ENCODE measurements around the gene PLK1. TPM values are rescaled to one million over a fixed set of nuclear protein-coding genes. Genes with fewer than 3 reads are reported as not detected.

Gene PLK1
- total and polyA plus RNA-seq, 2 of the 13 experiments (the other 11 are each of a cell fraction or from before 2014, with no cell fraction given), result 71.5 to 76.3 TPM

DNA sequence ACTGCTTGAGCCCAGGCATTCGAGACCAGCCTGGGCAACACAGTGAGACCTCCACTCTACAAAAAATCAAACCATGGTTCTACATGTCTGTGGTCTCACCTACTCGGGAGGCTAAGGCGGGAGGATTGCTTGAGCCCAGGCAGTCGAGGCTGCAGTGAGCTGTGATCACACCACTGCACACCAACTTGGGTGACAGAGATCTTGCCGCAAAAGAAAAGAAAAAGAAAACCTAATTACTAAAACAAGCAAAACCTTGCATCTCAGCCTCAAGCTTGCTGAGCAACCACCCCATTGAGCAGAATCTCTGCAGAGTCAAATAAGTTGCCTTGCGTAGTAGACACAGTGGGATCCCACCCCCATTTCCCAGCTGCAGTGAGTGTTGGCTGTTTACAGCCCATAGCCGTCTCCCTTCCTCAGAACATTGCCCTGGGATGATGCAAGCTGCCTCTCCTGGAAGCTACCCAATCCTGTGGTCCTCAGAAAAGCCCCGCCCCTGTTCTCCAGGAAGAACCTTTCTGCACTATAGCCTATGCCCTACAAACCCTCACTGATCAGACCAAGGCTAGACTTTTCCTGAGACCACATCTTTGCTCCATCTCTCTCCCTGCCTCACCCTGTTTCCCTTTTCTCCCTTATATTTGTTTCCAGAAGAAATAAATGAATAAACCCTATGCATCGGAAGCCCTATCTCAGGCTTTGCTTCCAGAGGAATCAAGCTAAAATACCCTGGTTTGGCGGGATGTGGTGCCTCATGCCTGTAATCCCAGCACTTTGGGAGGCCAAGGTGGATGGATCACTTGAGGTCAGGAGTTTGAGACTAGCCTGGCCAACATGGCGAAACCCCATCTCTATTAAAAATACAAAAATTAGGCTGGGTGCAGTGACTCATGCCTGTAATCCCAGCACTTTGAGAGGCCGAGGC lies 51.1 kb downstream of the PLK1 start (continued):
- TF ChIP-seq MAFF (IDR thresholded peaks at IDR 0.05; ENCODE audit: low read depth, low read length) (no peak), ZSCAN21 (CRISPR knock-in tag; IDR thresholded peaks at IDR 0.05; ENCODE audit: borderline replicate concordance) (no peak), ZBTB7A (CRISPR knock-in tag; IDR thresholded peaks at IDR 0.05) (peak; percentile 56; the same call in 1 of the 2 replicates), ZFX (CRISPR knock-in tag; IDR thresholded peaks at IDR 0.05; ENCODE audit: low read depth) (no peak), CSRNP1 (CRISPR knock-in tag; IDR thresholded peaks at IDR 0.05) (no peak), NFKB2 (CRISPR knock-in tag; IDR thresholded peaks at IDR 0.05; ENCODE audit: borderline replicate concordance) (no peak), AHDC1 (CRISPR knock-in tag; IDR thresholded peaks at IDR 0.05; ENCODE audit: borderline replicate concordance) (no peak)
- TF ChIP-seq, protein P1, sequence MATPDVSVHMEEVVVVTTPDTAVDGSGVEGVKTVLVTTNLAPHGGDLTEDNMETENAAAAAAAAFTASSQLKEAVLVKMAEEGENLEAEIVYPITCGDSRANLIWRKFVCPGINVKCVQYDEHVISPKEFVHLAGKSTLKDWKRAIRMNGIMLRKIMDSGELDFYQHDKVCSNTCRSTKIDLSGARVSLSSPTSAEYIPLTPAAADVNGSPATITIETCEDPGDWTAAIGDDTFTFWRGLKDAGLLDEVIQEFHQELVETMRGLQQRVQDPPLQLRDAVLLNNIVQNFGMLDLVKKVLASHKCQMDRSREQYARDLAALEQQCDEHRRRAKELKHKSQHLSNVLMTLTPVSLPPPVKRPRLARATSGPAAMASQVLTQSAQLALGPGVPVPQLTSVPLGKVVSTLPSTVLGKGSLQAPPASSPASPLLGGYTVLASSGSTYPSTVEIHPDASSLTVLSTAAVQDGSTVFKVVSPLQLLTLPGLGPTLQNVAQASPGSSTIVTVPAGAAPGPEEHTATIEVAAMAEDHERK (CRISPR knock-in tag; IDR thresholded peaks at IDR 0.05; ENCODE audit: low read depth), result no peak

Data from HepG2 (cell line).